HFF-Myc (cell line): ENCODE data around the gene RPEL1.

ENCODE experiments used
- DNase-seq: peaks from one replicate; pipeline ENCODE4 v3.0.0-alpha.2; 2011; ENCODE audit warnings: low read depth; ENCODE audit errors: extremely low read depth
- H3K4me3 ChIP-seq: replicated peaks from 2 replicates; pipeline ENCODE4 v1.5.1; 2011; ENCODE audit warnings: low read depth, mild to moderate bottlenecking, control low read depth, low read length
- CTCF ChIP-seq: IDR thresholded peaks from 2 replicates; pipeline ENCODE4 v1.5.1; 2012; ENCODE audit warnings: mild to moderate bottlenecking, low read depth, low read length, control low read depth; ENCODE audit errors: missing control alignments

RPEL1 gene

DNA sequence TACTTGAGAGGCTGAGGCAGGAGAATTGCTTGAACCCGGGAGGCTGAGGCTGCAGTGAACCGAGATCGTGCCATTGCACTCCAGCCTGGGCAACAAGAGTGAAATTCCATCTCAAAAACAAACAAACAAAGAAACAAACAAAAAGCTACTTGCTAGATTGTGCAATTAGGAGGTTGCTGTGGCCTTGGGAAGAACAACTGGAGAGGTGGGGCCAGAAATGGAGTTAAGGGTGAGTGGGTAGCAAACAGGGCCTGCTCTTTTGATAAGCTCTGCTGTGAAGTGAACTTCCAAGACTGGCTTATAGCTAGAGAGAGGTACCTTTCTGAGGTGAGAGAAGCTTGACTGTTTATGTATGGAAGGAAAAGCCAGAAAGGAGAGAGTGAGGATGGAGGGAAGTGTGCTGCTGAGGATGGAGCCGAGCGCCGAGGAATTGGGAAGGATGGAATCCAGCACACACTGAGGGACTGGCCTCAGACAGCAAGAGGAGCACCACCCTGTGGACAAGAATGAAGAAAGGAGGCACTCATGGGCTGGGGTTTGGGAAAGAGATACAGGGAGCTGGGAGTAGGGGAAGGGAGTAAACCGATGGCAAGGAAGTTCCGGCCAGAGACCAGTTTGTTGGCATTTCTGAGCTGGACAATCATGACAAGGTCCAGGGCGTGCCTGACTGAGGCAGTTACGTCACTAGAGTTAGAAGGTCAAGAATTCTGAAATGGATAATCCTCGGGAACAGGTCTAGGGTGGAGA lies 7.0 kb upstream of the RPEL1 start:
- peak; percentile 41 for TF ChIP-seq CTCF
- no peak for DNase-seq
- H3K4me3 ChIP-seq = no peak overlapping the region

DNA sequence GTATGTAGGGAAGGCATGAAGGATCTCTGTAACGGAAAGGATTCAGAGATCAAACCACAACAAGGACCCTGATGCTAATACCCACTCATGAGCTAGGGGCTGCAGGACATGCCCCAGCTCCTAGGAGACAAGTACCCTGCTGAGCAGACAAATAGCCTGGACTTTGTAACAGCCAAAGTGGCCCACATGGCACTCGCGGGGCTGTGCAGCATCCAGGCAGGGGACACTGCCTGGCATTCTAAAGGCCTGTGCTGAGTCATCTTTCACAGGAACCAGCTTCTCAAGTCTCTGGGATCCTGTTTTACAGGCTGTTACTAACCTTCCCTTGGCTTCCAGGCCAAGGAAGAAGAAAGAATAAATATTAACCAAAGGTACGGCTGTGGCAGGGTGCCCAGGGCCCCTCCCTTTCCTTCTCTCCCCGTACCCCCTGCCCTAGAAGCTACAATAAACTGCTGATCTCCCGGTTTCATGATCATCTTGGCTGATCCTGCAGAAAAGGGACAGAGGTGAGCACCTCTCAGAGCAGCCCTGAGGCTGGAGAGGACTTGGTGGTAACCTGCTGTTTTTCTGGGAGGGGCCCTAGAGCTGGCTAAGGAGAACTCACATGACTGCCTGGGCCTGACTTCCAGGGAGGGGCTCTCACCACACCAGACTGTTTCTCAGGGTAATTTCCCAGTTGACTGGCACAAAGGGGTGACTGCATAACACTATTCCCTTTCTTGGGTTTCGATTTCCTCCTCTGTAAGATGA lies 4.2 kb upstream of the RPEL1 start:
- DNase-seq = no peak
- TF ChIP-seq CTCF = no peak
- no peak overlapping the region for H3K4me3 ChIP-seq

DNA sequence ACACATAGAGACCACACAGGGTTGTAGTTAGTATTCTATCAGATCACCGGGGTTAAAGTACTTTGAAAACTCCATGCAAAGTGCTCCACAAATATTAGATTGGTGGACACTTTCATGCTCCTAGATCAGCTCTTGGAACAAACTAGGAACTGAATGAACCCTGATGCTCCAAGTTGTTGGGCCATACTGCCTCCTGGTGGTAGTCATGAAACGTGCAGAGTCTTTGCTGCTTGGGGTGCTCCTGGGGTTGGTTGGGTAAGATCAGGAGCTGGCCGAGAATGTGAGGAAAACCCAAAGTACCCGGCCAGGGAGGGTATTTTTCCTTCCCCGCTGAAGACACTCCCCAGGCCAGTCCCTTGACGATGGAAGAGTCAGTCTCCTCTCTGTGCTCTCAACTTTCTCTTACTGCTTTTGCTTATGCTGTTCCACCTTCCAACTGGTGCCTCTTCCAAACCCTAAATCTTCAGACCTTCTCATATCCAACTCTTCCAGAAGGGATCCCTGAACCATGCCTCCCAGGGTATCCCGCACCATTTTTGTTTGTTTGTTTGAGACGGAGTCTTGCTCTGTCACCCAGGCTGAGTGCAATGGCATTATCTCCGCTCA lies 918 bp upstream of the RPEL1 start:
- peak; percentile 92 for TF ChIP-seq CTCF
- DNase-seq = peak; percentile 71
- H3K4me3 ChIP-seq = no peak overlapping the region

DNA sequence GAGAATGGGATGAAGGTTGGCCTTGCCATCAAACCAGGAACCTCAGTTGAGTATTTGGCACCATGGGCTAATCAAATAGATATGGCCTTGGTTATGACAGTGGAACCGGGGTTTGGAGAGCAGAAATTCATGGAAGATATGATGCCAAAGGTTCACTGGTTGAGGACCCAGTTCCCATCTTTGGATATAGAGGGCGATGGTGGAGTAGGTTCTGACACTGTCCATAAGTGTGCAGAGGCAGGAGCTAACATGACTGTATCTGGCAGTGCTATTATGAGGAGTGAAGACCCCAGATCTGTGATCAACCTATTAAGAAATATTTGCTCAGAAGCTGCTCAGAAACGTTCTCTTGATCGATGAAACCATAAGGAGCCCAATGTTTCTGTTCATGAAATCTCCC lies 637 bp downstream of the RPEL1 start:
- DNase-seq = no peak

DNA sequence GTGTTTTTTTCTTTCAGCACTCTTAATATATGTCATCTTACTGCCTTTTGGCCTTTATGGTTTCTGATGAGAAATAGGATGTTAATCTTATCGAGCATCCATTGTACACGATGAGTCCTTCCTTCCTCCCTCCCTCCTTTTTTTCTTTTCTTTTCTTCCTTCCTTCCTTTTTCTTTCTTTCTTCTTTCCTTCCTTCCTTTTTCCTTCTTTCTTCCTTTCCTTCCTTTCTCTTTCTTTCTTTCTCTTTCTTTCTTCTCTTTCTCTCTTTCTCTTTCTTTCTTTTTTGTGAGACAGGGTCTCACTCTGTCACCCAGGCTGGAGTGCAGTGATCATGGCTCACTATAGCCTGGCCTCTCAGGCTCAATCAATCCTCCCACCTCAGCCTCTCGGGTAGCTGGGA lies 8.4 kb downstream of the RPEL1 start:
- TF ChIP-seq CTCF = no peak
- no peak overlapping the region for H3K4me3 ChIP-seq
- no peak for DNase-seq

More for the DNA sequence above, 637 bp downstream of the RPEL1 start:
- TF ChIP-seq CTCF = peak; percentile 14
- H3K4me3 ChIP-seq = no peak overlapping the region

DNA sequence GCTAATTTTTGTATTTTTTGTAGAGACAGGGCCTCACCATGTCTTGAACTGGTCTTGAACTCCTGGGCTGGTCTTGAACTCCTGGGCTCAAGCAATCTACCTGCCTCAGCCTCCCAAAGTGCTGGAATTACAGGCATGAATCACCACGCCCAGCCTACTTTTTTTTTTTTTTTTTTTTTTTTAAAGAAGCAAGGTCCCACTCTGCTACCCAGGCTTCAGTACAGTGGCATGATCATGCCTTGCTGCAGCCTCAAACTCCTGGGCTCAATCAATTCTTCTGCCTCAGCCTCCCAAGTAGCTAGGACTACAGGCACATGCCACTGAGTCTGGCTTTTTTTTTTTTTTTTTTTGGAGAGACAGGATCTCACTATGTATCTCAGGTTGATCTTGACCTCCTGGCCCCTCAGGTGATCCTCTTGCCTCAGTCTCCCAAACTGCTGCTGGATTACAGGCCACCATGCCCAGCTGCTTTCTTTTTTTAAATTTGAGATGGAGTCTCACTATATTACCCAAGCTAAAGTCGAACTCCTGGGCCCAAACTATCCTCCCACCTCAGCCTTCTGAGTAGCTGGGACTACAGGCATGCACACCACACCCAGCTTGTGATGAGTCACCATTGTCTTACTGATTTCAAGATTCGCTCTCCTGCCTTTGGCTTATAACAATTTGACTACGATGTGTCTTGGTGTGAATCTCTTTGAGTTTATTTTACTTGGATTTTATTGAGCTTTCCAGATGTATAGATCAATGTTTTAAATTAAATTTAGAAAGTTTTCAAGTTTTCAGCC lies 9.0 kb downstream of the RPEL1 start:
- no peak for DNase-seq
- no peak for TF ChIP-seq CTCF
- no peak overlapping the region for H3K4me3 ChIP-seq
